Non-pigmented ciliary epithelial cell (primary cell): Measurements from ENCODE around the gene EIF4EBP2.

Source experiments
- DNase-seq: peaks from one replicate; pipeline ENCODE4 v3.0.0-alpha.2; 2010; ENCODE audit warnings: low read depth

EIF4EBP2 gene

DNA sequence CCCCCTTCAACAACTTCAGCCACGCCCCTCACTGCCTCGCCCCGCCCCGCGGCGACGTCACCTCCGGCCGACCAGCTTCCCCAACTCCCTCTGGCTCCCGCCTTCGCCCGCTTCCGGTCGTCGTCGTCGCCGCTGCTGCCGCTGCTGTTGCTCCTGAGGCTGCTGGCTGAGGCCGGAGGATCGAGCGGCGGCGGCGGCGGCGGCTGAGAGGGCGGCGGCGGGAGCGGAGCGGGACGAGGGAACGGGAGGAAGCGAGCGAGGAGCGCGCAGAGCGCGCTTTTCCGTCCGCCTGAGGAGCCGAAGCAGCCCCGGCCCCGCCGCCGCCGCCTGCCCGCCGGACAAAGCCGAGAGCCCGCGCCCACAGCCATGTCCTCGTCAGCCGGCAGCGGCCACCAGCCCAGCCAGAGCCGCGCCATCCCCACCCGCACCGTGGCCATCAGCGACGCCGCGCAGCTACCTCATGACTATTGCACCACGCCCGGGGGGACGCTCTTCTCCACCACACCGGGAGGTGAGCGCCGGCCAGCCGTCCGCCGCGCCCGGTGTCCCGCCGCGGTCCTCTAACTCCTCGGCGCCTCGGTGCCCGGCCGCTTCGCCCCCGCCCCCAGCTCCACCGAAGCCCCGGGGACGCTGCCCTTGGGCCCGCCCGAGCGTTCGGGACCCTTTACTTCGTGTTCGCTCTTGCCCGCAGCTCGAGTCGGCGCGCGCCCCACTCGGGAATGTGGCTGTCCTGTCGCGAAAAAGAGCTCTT, at the start of gene EIF4EBP2:
Gene EIF4EBP2, plus strand, starts transcription at position 110 of the 751 bp plus-strand sequence. Its CDS starts 257 bp downstream, at position 367.
- DNase-seq = peak; percentile 73

DNA sequence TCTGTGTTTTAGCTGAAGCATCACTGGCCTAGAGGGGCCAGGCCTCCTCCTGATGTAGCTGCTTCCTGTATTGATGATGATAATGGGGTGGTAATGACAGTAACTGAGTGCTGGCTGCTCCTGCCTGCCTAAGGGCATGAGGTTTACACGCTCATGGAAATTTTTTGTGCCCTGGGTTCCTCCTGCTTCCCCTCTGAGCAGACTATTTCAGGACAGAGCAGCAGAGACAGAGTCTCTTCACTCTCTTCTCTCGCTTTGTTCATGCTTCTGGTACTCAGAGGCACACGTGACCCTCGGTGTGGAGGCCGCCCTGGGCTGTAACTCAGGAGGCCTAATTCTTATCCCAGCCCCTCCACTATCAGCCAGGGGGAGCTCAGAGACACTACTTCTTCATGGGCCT, 49.4 kb upstream of the EIF4EBP2 start:
- no peak for DNase-seq

GRCh38 chr10:70355051-70356021, 48.6 kb upstream of the EIF4EBP2 start:
- DNase-seq = no peak

- no peak for DNase-seq
Measured at GRCh38 chr10:70357565-70357964, 46.4 kb upstream of the EIF4EBP2 start.

DNA sequence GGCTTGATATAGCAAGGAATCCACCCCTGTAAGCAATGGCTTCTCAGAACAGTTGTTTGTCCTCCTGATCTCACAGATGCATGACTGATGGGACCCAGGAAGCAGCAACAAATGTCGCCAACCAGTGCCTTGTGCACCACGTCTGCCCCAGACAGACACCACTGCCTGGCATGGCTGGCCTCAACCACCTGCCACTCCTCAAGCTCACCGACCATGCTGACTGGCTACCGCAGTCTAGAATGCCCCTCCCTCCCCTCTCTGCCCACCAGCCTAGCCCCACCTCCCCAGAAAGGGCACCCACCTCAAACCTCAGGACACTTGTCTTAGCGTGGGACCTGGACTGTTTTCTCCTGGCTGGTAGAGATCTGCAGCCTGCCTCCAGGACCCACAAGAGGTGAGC, 45.5 kb upstream of the EIF4EBP2 start:
- no peak for DNase-seq

- no peak for DNase-seq
Measured at GRCh38 chr10:70359017-70359550, 44.9 kb upstream of the EIF4EBP2 start.

DNA sequence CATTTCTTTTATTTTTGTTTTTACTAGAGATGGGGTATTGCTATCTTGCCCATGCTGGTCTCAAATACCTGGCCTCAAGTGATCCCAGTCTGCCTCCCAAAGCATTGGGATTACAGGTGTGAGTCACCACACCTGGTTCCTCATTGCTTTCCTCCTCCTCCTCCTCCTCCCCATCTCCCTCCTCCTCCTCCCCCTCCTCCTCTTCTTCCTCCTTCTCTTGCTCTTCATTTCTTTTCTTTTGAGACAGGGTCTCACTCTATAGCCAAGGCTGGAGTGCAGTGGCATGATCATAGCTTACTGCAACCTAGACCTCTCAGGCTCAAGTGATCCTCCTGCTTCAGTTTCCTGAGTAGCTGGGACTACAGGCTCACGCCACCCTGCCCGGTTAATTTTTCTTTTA, 43.7 kb upstream of the EIF4EBP2 start:
- DNase-seq = no peak

DNA sequence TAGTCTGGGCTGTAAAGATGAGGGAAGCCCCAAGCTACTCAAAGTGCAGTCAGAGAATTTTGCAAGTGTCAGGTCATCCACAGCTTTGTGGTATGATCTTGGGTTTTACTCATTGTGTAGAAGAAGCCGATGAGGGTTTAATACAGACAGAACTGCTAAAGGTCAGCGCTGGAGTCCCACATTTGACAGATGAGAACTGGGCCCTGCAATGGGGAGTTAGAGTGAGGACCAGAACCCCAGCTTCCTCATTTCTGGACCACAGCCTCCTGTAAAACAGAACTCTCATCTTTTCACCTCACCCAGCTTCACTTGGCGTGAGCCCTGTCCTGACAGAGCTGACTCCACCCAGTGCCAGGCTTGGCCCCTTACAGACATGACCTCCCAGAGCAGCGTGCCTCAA, 41.6 kb upstream of the EIF4EBP2 start:
- DNase-seq = no peak

GRCh38 chr10:70363292-70363691, 40.7 kb upstream of the EIF4EBP2 start:
- DNase-seq = no peak

- peak; percentile 94 for DNase-seq
Measured at GRCh38 chr10:70363971-70364771, 39.8 kb upstream of the EIF4EBP2 start.

DNA sequence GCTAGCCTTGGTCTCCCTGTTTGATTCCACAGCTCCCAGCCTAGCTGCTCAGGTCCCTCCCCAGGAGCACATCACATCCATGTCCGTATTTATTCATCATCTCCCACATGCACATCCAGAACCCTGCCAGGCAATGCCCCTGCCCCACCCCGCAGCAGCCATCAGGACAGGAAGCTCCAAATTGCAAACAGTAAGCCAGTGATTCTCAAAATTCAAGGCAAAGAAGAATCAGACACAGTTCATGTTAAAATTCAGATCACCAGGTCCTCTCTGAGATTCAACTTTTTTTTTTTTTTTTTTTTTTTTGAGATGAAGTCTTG, 39.2 kb upstream of the EIF4EBP2 start:
- DNase-seq = no peak

DNA sequence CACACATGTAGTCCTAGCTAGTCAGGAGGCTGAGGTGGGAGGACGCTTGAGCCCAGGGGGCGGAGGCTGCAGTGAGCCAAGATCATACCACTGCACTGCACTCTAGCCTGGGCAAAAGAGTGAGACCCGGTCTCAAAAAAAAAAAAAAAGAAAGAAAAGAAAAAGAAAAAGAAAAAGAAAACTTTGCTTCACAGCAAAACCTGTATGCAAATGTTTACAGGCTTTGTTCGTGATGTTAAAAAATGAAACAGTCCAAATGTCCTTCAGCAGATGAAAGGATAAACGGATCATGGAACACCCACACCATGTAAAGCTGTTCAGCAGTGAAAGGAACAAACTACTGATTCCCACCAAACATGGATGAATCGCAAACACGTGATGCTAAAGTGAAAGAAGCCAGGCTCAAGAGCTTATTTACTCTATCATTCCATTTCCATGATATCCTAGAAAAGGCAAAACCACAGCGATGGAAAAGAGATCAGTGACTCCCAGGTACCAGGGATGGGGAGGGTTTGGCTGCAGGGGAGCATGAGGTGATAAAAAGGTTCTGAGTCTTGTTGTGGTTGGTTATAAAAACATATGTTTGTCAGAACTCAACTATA, 36.6 kb upstream of the EIF4EBP2 start:
- DNase-seq = no peak

GRCh38 chr10:70368774-70369482, 35.0 kb upstream of the EIF4EBP2 start:
- DNase-seq = no peak

DNA sequence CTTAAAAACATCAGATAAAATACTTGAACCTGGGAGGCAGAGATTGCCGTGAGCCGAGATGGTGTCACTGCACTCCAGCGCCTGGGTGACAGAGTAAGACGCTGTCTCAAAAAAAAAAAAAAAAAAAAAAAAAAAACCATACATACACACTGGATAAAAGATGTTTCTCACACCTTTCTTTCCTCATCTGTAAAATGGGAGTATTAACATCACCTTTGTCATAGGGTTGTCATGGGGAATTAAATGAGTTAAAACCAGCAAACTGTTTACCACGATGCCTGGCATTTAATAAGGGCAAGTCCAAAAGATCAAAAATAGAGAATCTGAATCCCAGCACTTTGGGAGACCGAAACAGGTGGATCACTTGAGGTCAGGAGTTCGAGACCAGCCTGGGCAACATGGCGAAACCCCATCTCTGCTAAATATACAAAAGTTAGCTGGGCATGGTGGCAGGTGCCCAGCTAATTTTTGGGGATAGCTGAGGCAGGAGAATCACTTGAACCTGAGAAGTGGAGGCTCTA, 34.4 kb upstream of the EIF4EBP2 start:
- DNase-seq = no peak

GRCh38 chr10:70370766-70371165, 33.2 kb upstream of the EIF4EBP2 start:
- no peak for DNase-seq

- DNase-seq = no peak
Measured at GRCh38 chr10:70371846-70372245, 32.1 kb upstream of the EIF4EBP2 start.

GRCh38 chr10:70374775-70375614, 28.9 kb upstream of the EIF4EBP2 start:
- DNase-seq = no peak

- no peak for DNase-seq
Measured at GRCh38 chr10:70376436-70377378, 27.2 kb upstream of the EIF4EBP2 start.

GRCh38 chr10:70378122-70378521, 25.8 kb upstream of the EIF4EBP2 start:
- peak; percentile 72 for DNase-seq
